Right atrium auricular region (tissue), 2 donors: ENCODE data around the gene KIRREL3. TPM values are rescaled to one million over a fixed set of nuclear protein-coding genes. Genes with fewer than 3 reads are reported as not detected.

Experiments used
- DNase-seq: peaks from one replicate; pipeline ENCODE4 v3.0.0-alpha.2; 2019; ENCODE audit warnings: low spot score
- H3K27ac ChIP-seq, 2 donors: fragments of 200-600 bp; sonication (generic); 1 replicate in 1 of 2; 2 replicates in 1 of 2; pipeline ENCODE4 v1.5.1; 2016 to 2019
- H3K27me3 ChIP-seq, 2 donors: fragments of 200-600 bp; sonication (generic); one replicate each; pipeline versions ENCODE4 v1.5.1 to v1.6.0; 2017 to 2019
- H3K36me3 ChIP-seq: fragments of 200-600 bp; sonication (generic); one replicate; pipeline ENCODE4 v1.5.1; 2016
- H3K4me1 ChIP-seq, 2 donors: fragments of 200-600 bp; sonication (generic); one replicate each; pipeline versions ENCODE4 v1.5.1 to v1.6.0; 2017 to 2019
- H3K4me3 ChIP-seq, 2 donors: fragments of 200-600 bp; sonication (generic); 1 replicate in 1 of 2; 2 replicates in 1 of 2; pipeline ENCODE4 v1.5.1; 2017 to 2019; ENCODE audit warnings: mild to moderate bottlenecking in 1 of 2, moderate library complexity in 1 of 2
- H3K9me3 ChIP-seq, 2 donors: fragments of 200-600 bp; sonication (generic); one replicate each; pipeline ENCODE4 v1.5.1; 2019
- CTCF ChIP-seq, 2 donors: fragments of 200-600 bp; sonication (generic); IDR thresholded peaks; one replicate each; pipeline ENCODE4 v1.5.1; 2019; ENCODE audit warnings: antibody characterized with exemption in 2 of 2
- total RNA-seq, 2 donors: library from RNA; depleted of rRNA; stranded (reverse); fragments of >200 nt; gene quantifications; one replicate each; pipeline ENCODE4 v1.1.0, GENCODE V29; 2016

KIRREL3 gene
- total RNA-seq, 2 donors from 2014 or later = 0.51 to 0.74 TPM

DNA sequence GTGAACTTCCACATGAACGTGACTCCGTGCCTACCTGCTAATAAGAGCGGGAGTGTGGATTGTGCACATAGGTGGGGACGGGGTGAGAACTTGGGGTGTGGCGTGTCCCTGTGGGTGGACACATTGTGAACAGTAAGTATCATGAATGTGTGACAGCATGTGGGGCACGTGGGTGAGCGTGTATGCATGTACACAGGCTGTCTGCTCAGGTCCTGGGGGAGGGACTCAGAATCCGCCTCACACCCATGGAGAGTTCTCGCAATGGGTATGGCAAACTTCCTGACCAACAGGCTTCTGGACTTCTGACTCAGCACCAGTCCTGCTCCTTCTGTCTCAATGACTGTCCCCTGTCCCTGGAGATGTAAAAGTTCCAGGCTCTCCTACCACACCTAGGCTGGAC, 422.1 kb downstream of the KIRREL3 start:
- Histone ChIP-seq H3K9me3 (no peaks in the 10 kb centered on the region), H3K27me3 (no peaks in the 10 kb centered on the region), H3K36me3 (no peaks in the 10 kb centered on the region), H3K27ac (no peak overlapping the region), H3K4me3 (no peak overlapping the region), H3K4me1 (no peaks in the 10 kb centered on the region)
- no peak for DNase-seq
- no peak for TF ChIP-seq CTCF (IDR thresholded peaks at IDR 0.05)

GRCh38 chr11:126578021-126578420, 422.5 kb downstream of the KIRREL3 start:
- Histone ChIP-seq H3K27ac (no peak overlapping the region), H3K4me1 (no peaks in the 10 kb centered on the region), H3K27me3 (no peaks in the 10 kb centered on the region), H3K9me3 (no peaks in the 10 kb centered on the region), H3K4me3 (no peak overlapping the region), H3K36me3 (no peaks in the 10 kb centered on the region)
- no peak for TF ChIP-seq CTCF (IDR thresholded peaks at IDR 0.05)
- no peak for DNase-seq

GRCh38 chr11:126575849-126576248, 424.7 kb downstream of the KIRREL3 start:
- no peaks in the 10 kb centered on the region for H3K36me3 ChIP-seq
- no peaks in the 10 kb centered on the region for H3K27me3 ChIP-seq
- no peak overlapping the region for H3K4me3 ChIP-seq
- H3K9me3 ChIP-seq = no peaks in the 10 kb centered on the region
- TF ChIP-seq CTCF (IDR thresholded peaks at IDR 0.05) = no peak
- H3K4me1 ChIP-seq = no peaks in the 10 kb centered on the region
- no peak overlapping the region for H3K27ac ChIP-seq
- no peak for DNase-seq

DNA sequence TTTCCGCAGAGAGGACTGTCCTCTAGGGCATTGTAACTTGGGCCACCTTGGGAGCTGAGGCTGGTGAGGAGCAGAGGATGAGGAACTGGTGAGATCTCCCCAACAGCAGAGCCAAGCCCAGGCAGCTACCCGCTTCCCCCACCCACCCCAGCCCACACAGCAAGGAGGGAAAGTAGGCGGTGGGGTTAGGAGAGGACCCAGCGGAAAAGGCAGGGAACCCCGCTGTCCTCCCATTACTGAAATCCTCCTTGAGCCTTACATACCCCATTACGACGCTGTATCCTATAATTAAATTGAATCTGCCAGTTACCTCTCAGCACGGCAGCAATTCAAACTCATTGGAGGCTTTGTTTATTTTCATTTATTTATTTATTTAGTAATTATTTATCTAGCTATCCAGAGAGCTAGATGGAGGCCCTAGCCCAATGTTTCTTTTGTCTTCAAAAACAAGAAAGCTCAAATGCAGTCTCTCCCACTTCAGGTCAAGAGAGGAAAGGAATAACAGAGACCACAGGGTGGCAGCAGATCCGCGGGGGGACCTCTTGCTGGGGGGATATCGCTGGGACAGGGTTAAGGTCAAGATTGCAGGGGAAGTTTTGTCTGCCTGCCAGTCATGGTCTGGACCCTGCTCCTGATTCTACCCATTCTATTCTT, 427.1 kb downstream of the KIRREL3 start:
- Histone ChIP-seq H3K4me1 (no peaks in the 10 kb centered on the region), H3K36me3 (no peaks in the 10 kb centered on the region), H3K4me3 (no peak overlapping the region), H3K9me3 (no peaks in the 10 kb centered on the region), H3K27ac (no peak overlapping the region), H3K27me3 (no peaks in the 10 kb centered on the region)
- no peak for DNase-seq
- no peak for TF ChIP-seq CTCF (IDR thresholded peaks at IDR 0.05)

DNA sequence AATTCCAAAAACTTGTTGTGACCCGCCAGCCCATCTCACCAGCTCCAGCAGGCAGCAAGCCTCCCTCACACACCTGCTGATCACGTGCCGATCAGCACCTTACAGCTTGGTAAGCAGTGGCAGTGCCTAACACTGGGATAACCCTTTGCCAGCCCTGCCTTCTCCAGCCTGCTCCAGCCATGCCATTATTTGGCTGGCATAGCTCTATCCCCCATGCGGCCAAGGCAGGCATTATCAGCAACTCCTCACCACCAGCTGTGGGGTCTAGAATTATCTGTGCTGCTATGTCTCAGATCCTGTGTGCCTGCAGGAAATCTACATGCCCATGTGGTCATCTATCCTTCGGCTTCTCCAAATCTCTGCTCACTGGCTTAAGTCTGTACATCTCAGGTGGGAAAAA, 430.1 kb downstream of the KIRREL3 start:
- Histone ChIP-seq H3K27me3 (no peaks in the 10 kb centered on the region), H3K4me3 (no peak overlapping the region), H3K4me1 (no peaks in the 10 kb centered on the region), H3K36me3 (no peaks in the 10 kb centered on the region), H3K27ac (no peak overlapping the region), H3K9me3 (no peaks in the 10 kb centered on the region)
- no peak for TF ChIP-seq CTCF (IDR thresholded peaks at IDR 0.05)
- no peak for DNase-seq

- Histone ChIP-seq H3K9me3 (no peaks in the 10 kb centered on the region), H3K27ac (no peak overlapping the region), H3K27me3 (no peaks in the 10 kb centered on the region), H3K4me3 (no peak overlapping the region), H3K4me1 (no peaks in the 10 kb centered on the region), H3K36me3 (no peaks in the 10 kb centered on the region)
- no peak for DNase-seq
- TF ChIP-seq CTCF (IDR thresholded peaks at IDR 0.05) = no peak
These were observed 433.2 kb downstream of the KIRREL3 start for GRCh38 chr11:126567419-126567818.
